ENCODE results near the gene LYRM9. TPM values are rescaled to one million over a fixed set of nuclear protein-coding genes. Genes with fewer than 3 reads are reported as not detected.

The LYRM9 gene
- total and polyA plus RNA-seq, 10 of the 15 experiments (the other 5 are each of a cell fraction or from before 2014, with no cell fraction given) = 1.8 to 8.3 (median 4.6) TPM

GRCh38 chr17:27907976-27908558, 14.9 kb upstream of the LYRM9 start:
- intact Hi-C loops (cut with micrococcal nuclease; ENCODE audit: unreplicated experiment) (no loop called here), in situ Hi-C loops (cut with MboI) (no loop called here)
- no peaks in the 10 kb centered on the region for H3K9me3 ChIP-seq (replicated peaks; ENCODE audit: control insufficient read depth, insufficient read depth, low read length)
- H3K27ac ChIP-seq (ENCODE audit: control insufficient read depth, insufficient read depth) = no peak overlapping the region
- no peaks in the 10 kb centered on the region for H3K36me3 ChIP-seq (ENCODE audit: control insufficient read depth in 2 of 2, insufficient read depth in 2 of 2, low read length in 1 of 2)
- ATAC-seq (no peak), DNase-seq (ENCODE audit: low read depth, low spot score) (no peak), FAIRE-seq (no peak)
- H4K20me1 ChIP-seq (ENCODE audit: control insufficient read depth, insufficient read depth) = no peaks in the 10 kb centered on the region; the same call in 1 of the 2 replicates
- no peak overlapping the region for H3K4me3 ChIP-seq
- no peaks in the 10 kb centered on the region for H3K27me3 ChIP-seq (replicated peaks in 1 of 2; ENCODE audit: control insufficient read depth in 2 of 2, insufficient read depth in 2 of 2, low read length in 1 of 2)
- no peak overlapping the region for H3K9ac ChIP-seq (ENCODE audit: control insufficient read depth, insufficient read depth, low read length)
- H3K4me1 ChIP-seq (ENCODE audit: control insufficient read depth, insufficient read depth, low read length) = no peaks in the 10 kb centered on the region
- H2AFZ ChIP-seq (ENCODE audit: control insufficient read depth, low read depth, low read length) = no peak overlapping the region
- TF ChIP-seq WRNIP1 (IDR thresholded peaks at IDR 0.05; ENCODE audit: borderline replicate concordance, low read depth, low read length) (no peak), TCF7 (IDR thresholded peaks at IDR 0.05; ENCODE audit: borderline replicate concordance) (no peak)
- ChIA-PET CTCF (no interaction called here), RAD21 (ENCODE audit: unreplicated experiment) (no interaction called here), POLR2A (no interaction called here), SMC1A (ENCODE audit: uncharacterized antibody, unreplicated experiment) (no interaction called here)
- WGBS (ENCODE audit: insufficient coverage, insufficient replicate concordance, low lambda C conversion rate, missing lambda C conversion rate) = 58% methylated on average over 4 of the region's 4 CpGs
- no peak overlapping the region for H3K4me2 ChIP-seq (ENCODE audit: control insufficient read depth, insufficient read depth)
- BruUV-seq (replicated peaks) = no TSS peak
- no peaks in the 10 kb centered on the region for H3K79me2 ChIP-seq (ENCODE audit: control insufficient read depth, insufficient read depth, low read length)

DNA sequence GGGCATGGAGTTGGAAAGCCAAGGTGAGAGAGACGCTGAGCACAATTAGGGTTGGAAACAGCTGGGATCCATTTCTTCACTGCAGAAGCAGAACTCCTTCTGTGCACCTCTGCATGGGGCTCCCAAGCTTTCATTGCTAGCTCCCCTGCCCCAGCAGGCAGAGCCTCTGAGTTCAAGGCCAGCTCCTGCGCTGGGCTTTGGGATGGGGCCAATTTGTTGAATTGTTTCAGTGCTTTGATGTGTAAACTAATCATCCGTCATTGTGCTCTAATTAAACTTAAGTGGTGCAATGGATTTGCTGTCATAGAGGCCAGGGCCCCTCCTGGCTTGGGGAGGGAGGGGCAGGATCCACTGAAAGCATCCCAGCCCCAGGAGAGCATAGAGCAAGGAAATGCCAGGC, 13.5 kb upstream of the LYRM9 start:
- Histone ChIP-seq H3K9ac (ENCODE audit: control insufficient read depth, insufficient read depth, low read length) (no peak overlapping the region), H3K4me2 (ENCODE audit: control insufficient read depth, insufficient read depth) (no peak overlapping the region), H3K27me3 (replicated peaks in 1 of 2; ENCODE audit: control insufficient read depth in 2 of 2, insufficient read depth in 2 of 2, low read length in 1 of 2) (no peaks in the 10 kb centered on the region), H3K36me3 (ENCODE audit: control insufficient read depth in 2 of 2, insufficient read depth in 2 of 2, low read length in 1 of 2) (no peaks in the 10 kb centered on the region), H2AFZ (ENCODE audit: control insufficient read depth, low read depth, low read length) (no peak overlapping the region), H3K79me2 (ENCODE audit: control insufficient read depth, insufficient read depth, low read length) (no peaks in the 10 kb centered on the region), H4K20me1 (ENCODE audit: control insufficient read depth, insufficient read depth) (no peaks in the 10 kb centered on the region; the same call in 1 of the 2 replicates), H3K27ac (ENCODE audit: control insufficient read depth, insufficient read depth) (no peak overlapping the region), H3K4me3 (no peak overlapping the region), H3K9me3 (replicated peaks; ENCODE audit: control insufficient read depth, insufficient read depth, low read length) (no peaks in the 10 kb centered on the region), H3K4me1 (ENCODE audit: control insufficient read depth, insufficient read depth, low read length) (no peaks in the 10 kb centered on the region)
- SMC1A ChIA-PET (ENCODE audit: uncharacterized antibody, unreplicated experiment) = no interaction called here
- 45% methylated on average over 3 of the region's 3 CpGs for WGBS (ENCODE audit: insufficient coverage, insufficient replicate concordance, low lambda C conversion rate, missing lambda C conversion rate)
- FAIRE-seq (no peak), DNase-seq (ENCODE audit: low read depth, low spot score) (no peak), ATAC-seq (no peak)
- no peak for TF ChIP-seq KDM1A (IDR thresholded peaks at IDR 0.05; ENCODE audit: borderline replicate concordance)
- no peak for TF ChIP-seq SREBF2 (IDR thresholded peaks at IDR 0.05; ENCODE audit: low read length)
- TF ChIP-seq ZNF207 (IDR thresholded peaks at IDR 0.05; ENCODE audit: borderline replicate concordance) = no peak
- TF ChIP-seq YY1 (IDR thresholded peaks at IDR 0.05; ENCODE audit: low read depth, low read length) = no peak
- no peak for TF ChIP-seq ZNF687 (IDR thresholded peaks at IDR 0.05)
- no peak for TF ChIP-seq EED (IDR thresholded peaks at IDR 0.05; ENCODE audit: low read depth)
- TF ChIP-seq DPF2 (IDR thresholded peaks at IDR 0.05) = no peak
- TF ChIP-seq IKZF1 (conservative IDR thresholded peaks at IDR 0.05) = no peak
- TF ChIP-seq ZZZ3 (IDR thresholded peaks at IDR 0.05; ENCODE audit: control insufficient read depth, insufficient read length, low read depth) = no peak
- TF ChIP-seq RELA (IDR thresholded peaks at IDR 0.05; ENCODE audit: borderline replicate concordance, partially characterized antibody) = no peak
- CTCF ChIA-PET = no interaction called here
- in situ Hi-C loops (cut with MboI) = no loop called here
- RAD21 ChIA-PET (ENCODE audit: unreplicated experiment) = no interaction called here
- no TSS peak for BruUV-seq (replicated peaks)
- intact Hi-C loops (cut with micrococcal nuclease; ENCODE audit: unreplicated experiment) = no loop called here
- POLR2A ChIA-PET = no interaction called here

Measured in GM12878 (cell line).